HG02610 (cell line): ENCODE data around the gene CRYBB2.
"Not testable (repeated sequence)": the region's sequence is repeated elsewhere in the genome, so short reads cannot be mapped to it uniquely, and the experiment has no call there.

Source experiments
- ATAC-seq: cut with Tn5 transposase; IDR thresholded peaks from one replicate; pipeline ENCODE4 v1.9.1; 2021; ENCODE audit warnings: mild to moderate bottlenecking, moderate library complexity; ENCODE audit not compliant: unreplicated experiment

The CRYBB2 gene

GRCh38 chr22:25197340-25197739 lies 22.1 kb upstream of the CRYBB2 start:
- ATAC-seq = no peak

- no peak for ATAC-seq
These were observed 19.5 kb upstream of the CRYBB2 start, which contains the start of gene CRYBB3 for GRCh38 chr22:25199731-25200520. Gene CRYBB3 (plus strand): TSS chr22:25199858. CDS start chr22:25201397, 1,539 bp downstream.

GRCh38 chr22:25200967-25201366 lies 18.5 kb upstream of the CRYBB2 start:
- ATAC-seq = no peak

GRCh38 chr22:25201557-25202273 lies 17.7 kb upstream of the CRYBB2 start:
- ATAC-seq = no peak

GRCh38 chr22:25202290-25202921 lies 17.0 kb upstream of the CRYBB2 start:
- no peak for ATAC-seq

GRCh38 chr22:25203082-25203481 lies 16.4 kb upstream of the CRYBB2 start:
- ATAC-seq = no peak

GRCh38 chr22:25204547-25204946 lies 14.9 kb upstream of the CRYBB2 start:
- not testable (repeated sequence) for ATAC-seq

GRCh38 chr22:25205847-25206246 lies 13.6 kb upstream of the CRYBB2 start:
- ATAC-seq = no peak

- ATAC-seq = no peak
These were observed 12.4 kb upstream of the CRYBB2 start for GRCh38 chr22:25206998-25207397.

- no peak for ATAC-seq
These were observed 11.8 kb upstream of the CRYBB2 start for GRCh38 chr22:25207553-25208157.

- ATAC-seq = no peak
These were observed 11.1 kb upstream of the CRYBB2 start for GRCh38 chr22:25208328-25208727.

- no peak for ATAC-seq
These were observed 10.5 kb upstream of the CRYBB2 start for GRCh38 chr22:25208743-25209505.

GRCh38 chr22:25210793-25211192 lies 8.6 kb upstream of the CRYBB2 start:
- no peak for ATAC-seq

- no peak for ATAC-seq
These were observed 7.1 kb upstream of the CRYBB2 start for GRCh38 chr22:25212337-25212736.

- ATAC-seq = no peak
These were observed 6.2 kb upstream of the CRYBB2 start for GRCh38 chr22:25213221-25213620.

GRCh38 chr22:25216230-25216629 lies 3.2 kb upstream of the CRYBB2 start:
- no peak for ATAC-seq

GRCh38 chr22:25219948-25220442 lies 556 bp downstream of the CRYBB2 start:
- no peak for ATAC-seq

- ATAC-seq = no peak
These were observed 2.4 kb downstream of the CRYBB2 start for GRCh38 chr22:25221790-25222189.

- no peak for ATAC-seq
These were observed 3.9 kb downstream of the CRYBB2 start for GRCh38 chr22:25223269-25223850.

GRCh38 chr22:25228822-25229221 lies 9.4 kb downstream of the CRYBB2 start:
- ATAC-seq = no peak
